ENCODE results near the gene KRT35. TPM values are rescaled to one million over a fixed set of nuclear protein-coding genes. Genes with fewer than 3 reads are reported as not detected.

KRT35 gene
- total and polyA plus RNA-seq, 2 of the 13 experiments (the other 11 are each of a cell fraction or from before 2014, with no cell fraction given) = not detected

DNA sequence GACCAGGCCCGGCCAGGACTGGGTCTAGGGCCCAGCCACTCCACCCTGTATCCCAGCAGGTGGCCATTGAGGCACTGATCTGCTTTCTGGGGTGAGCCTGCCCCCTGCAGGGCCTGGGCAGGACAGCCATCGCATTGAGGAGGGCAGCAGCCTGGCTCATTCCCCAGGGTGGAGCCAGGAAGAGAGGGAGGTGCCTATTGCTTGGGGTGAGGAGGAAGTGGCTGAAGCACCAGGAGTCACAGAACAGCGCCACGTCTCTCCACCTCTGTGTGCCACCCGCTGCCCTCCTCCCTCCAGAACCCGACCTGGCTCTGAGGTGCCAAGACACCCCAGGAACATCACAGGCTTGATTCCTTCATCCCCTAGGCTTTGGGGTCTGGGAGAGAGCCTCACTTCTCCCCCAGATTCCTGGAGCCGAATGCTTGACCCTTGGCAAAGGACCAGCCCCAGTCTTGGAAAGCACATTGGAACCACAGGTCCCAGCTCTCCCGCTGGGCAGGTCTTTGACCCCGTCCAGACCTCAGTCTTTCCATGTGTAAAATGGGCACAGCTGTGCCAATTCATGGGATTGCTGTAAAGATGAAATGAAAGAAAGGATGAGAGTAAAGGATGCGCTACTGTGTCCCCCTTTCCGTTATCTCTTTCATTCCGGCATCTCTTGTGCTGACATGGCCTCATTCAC is 16.0 kb upstream of the KRT35 start (continued):
- TF ChIP-seq RAD51 (IDR thresholded peaks at IDR 0.05; ENCODE audit: borderline replicate concordance) = no peak
- no peak for TF ChIP-seq ZNF34 (CRISPR knock-in tag; IDR thresholded peaks at IDR 0.05; ENCODE audit: borderline replicate concordance)
- no peak for TF ChIP-seq ZNF292 (CRISPR knock-in tag; IDR thresholded peaks at IDR 0.05; ENCODE audit: borderline replicate concordance, low read depth)
- no peak for TF ChIP-seq ZNF17 (CRISPR knock-in tag; IDR thresholded peaks at IDR 0.05)
- no peak for TF ChIP-seq REXO4 (CRISPR knock-in tag; IDR thresholded peaks at IDR 0.05; ENCODE audit: borderline replicate concordance)
- TF ChIP-seq CCAR2 (optimal IDR thresholded peaks at IDR 0.05; ENCODE audit: low read depth, low read length) = no peak
- peak; percentile 89 for TF ChIP-seq STAG1 (CRISPR knock-in tag; IDR thresholded peaks at IDR 0.05)
- TF ChIP-seq, protein P1, sequence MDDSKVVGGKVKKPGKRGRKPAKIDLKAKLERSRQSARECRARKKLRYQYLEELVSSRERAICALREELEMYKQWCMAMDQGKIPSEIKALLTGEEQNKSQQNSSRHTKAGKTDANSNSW (CRISPR knock-in tag; IDR thresholded peaks at IDR 0.05; ENCODE audit: borderline replicate concordance) = no peak
- TF ChIP-seq KLF15 (CRISPR knock-in tag; IDR thresholded peaks at IDR 0.05; ENCODE audit: borderline replicate concordance) = no peak
- TF ChIP-seq ESRRA (CRISPR knock-in tag; IDR thresholded peaks at IDR 0.05; ENCODE audit: low read depth) = no peak
- TF ChIP-seq ZNF331 (CRISPR knock-in tag; IDR thresholded peaks at IDR 0.05) = 0 out of 2 replicates have a peak, but pooled peaks have one; percentile 30
- TF ChIP-seq, protein P2, sequence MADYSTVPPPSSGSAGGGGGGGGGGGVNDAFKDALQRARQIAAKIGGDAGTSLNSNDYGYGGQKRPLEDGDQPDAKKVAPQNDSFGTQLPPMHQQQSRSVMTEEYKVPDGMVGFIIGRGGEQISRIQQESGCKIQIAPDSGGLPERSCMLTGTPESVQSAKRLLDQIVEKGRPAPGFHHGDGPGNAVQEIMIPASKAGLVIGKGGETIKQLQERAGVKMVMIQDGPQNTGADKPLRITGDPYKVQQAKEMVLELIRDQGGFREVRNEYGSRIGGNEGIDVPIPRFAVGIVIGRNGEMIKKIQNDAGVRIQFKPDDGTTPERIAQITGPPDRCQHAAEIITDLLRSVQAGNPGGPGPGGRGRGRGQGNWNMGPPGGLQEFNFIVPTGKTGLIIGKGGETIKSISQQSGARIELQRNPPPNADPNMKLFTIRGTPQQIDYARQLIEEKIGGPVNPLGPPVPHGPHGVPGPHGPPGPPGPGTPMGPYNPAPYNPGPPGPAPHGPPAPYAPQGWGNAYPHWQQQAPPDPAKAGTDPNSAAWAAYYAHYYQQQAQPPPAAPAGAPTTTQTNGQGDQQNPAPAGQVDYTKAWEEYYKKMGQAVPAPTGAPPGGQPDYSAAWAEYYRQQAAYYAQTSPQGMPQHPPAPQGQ (CRISPR knock-in tag; IDR thresholded peaks at IDR 0.05; ENCODE audit: borderline replicate concordance) = peak; percentile 57; the same call in 1 of the 2 replicates
- TF ChIP-seq, protein P3, sequence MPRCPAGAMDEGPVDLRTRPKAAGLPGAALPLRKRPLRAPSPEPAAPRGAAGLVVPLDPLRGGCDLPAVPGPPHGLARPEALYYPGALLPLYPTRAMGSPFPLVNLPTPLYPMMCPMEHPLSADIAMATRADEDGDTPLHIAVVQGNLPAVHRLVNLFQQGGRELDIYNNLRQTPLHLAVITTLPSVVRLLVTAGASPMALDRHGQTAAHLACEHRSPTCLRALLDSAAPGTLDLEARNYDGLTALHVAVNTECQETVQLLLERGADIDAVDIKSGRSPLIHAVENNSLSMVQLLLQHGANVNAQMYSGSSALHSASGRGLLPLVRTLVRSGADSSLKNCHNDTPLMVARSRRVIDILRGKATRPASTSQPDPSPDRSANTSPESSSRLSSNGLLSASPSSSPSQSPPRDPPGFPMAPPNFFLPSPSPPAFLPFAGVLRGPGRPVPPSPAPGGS (CRISPR knock-in tag; IDR thresholded peaks at IDR 0.05) = 0 out of 2 replicates have a peak, but pooled peaks have one; percentile 37
- TF ChIP-seq, protein P4, sequence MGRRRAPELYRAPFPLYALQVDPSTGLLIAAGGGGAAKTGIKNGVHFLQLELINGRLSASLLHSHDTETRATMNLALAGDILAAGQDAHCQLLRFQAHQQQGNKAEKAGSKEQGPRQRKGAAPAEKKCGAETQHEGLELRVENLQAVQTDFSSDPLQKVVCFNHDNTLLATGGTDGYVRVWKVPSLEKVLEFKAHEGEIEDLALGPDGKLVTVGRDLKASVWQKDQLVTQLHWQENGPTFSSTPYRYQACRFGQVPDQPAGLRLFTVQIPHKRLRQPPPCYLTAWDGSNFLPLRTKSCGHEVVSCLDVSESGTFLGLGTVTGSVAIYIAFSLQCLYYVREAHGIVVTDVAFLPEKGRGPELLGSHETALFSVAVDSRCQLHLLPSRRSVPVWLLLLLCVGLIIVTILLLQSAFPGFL (CRISPR knock-in tag; IDR thresholded peaks at IDR 0.05) = no peak
- TF ChIP-seq RFXANK (CRISPR knock-in tag; IDR thresholded peaks at IDR 0.05) = no peak
- no peak for TF ChIP-seq ARNTL (CRISPR knock-in tag; IDR thresholded peaks at IDR 0.05)
- TF ChIP-seq CEBPB (IDR thresholded peaks at IDR 0.05; ENCODE audit: borderline replicate concordance, low read depth, low read length) = no peak
- TF ChIP-seq, protein P5, sequence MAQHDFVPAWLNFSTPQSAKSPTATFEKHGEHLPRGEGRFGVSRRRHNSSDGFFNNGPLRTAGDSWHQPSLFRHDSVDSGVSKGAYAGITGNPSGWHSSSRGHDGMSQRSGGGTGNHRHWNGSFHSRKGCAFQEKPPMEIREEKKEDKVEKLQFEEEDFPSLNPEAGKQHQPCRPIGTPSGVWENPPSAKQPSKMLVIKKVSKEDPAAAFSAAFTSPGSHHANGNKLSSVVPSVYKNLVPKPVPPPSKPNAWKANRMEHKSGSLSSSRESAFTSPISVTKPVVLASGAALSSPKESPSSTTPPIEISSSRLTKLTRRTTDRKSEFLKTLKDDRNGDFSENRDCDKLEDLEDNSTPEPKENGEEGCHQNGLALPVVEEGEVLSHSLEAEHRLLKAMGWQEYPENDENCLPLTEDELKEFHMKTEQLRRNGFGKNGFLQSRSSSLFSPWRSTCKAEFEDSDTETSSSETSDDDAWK (CRISPR knock-in tag; IDR thresholded peaks at IDR 0.05) = no peak
- no peak for TF ChIP-seq SAFB2 (CRISPR knock-in tag; IDR thresholded peaks at IDR 0.05; ENCODE audit: borderline replicate concordance, low read depth)
- TF ChIP-seq, protein P6, sequence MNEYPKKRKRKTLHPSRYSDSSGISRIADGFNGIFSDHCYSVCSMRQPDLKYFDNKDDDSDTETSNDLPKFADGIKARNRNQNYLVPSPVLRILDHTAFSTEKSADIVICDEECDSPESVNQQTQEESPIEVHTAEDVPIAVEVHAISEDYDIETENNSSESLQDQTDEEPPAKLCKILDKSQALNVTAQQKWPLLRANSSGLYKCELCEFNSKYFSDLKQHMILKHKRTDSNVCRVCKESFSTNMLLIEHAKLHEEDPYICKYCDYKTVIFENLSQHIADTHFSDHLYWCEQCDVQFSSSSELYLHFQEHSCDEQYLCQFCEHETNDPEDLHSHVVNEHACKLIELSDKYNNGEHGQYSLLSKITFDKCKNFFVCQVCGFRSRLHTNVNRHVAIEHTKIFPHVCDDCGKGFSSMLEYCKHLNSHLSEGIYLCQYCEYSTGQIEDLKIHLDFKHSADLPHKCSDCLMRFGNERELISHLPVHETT (CRISPR knock-in tag; conservative IDR thresholded peaks at IDR 0.05) = no peak
